Lower leg skin (tissue), 4 donors: Measurements from ENCODE around the gene AMBRA1. TPM values are rescaled to one million over a fixed set of nuclear protein-coding genes. Genes with fewer than 3 reads are reported as not detected.

Experiments
- DNase-seq, 2 donors: peaks; one replicate each; pipeline ENCODE4 v3.0.0-alpha.2; 2019; ENCODE audit warnings: low spot score in 2 of 2
- H3K4me3 ChIP-seq: fragments of 200-600 bp; sonication (generic); 2 replicates; pipeline ENCODE4 v1.5.1; 2017; ENCODE audit warnings: mild to moderate bottlenecking, low read depth; ENCODE audit not compliant: poor library complexity, severe bottlenecking
- CTCF ChIP-seq, 3 donors: fragments of 450-650 bp; IDR thresholded peaks; one replicate each; pipeline ENCODE4 v1.5.1; 2016; ENCODE audit warnings: antibody characterized with exemption in 3 of 3, mild to moderate bottlenecking in 3 of 3, moderate library complexity in 2 of 3
- POLR2A ChIP-seq, 2 donors: fragments of 450-650 bp; IDR thresholded peaks; one replicate each; pipeline ENCODE4 v1.6.1; 2016 to 2017; ENCODE audit warnings: antibody characterized with exemption in 2 of 2, mild to moderate bottlenecking in 1 of 2, moderate library complexity in 1 of 2
- WGBS, 2 donors: methylation state at CpG; one replicate each; pipeline ENCODE4 v1.1.5; 2018; 5-methylcytosine and 5-hydroxymethylcytosine counted together
- intact Hi-C: fragments of 100-400 bp; cut with DNase I; formaldehyde crosslinking; loops from one replicate; pipeline ENCODE4 v1.15.0; 2023; ENCODE audit warnings: low total_unique reads
- total RNA-seq, 4 donors: library from RNA; depleted of rRNA; stranded (reverse); fragments of >200 nt; gene quantifications; one replicate each; pipeline ENCODE4 v1.1.0, GENCODE V29; 2016

Gene AMBRA1
- total RNA-seq, 4 donors from 2014 or later = 31.5 to 67.5 (median 36.2) TPM

GRCh38 chr11:46611526-46612304 lies 17.9 kb upstream of the AMBRA1 start:
- TF ChIP-seq CTCF (IDR thresholded peaks at IDR 0.05) (no peak), POLR2A (IDR thresholded peaks at IDR 0.05) (no peak)
- DNase-seq = no peak
- H3K4me3 ChIP-seq = no peak overlapping the region
- WGBS, 2 donors = 69 to 73% methylated on average over 5 of the region's 5 CpGs
- intact Hi-C loops = loop anchor here (10.0 kb wide), 1 partner anchor 47 kb away; no protein-coding TSS in a partner anchor

DNA sequence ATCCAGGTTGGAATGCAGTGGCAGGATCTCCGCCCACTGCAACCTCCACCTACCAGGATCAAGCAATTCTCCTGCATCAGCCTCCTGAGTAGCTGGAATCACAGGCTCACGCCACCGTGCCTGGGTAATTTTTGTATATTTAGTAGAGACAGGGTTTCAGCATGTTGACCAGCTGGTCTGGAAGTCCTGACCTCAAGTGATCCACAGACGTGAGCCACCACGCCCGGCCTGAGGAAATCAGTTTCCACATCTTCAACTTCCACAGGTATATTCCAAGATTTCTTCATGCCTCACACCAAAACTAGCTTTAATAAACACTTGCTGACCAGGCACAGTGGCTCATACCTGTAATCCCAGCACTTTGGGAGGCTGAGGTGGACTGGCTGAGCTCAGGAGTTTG lies 15.6 kb upstream of the AMBRA1 start:
- H3K4me3 ChIP-seq = no peak overlapping the region
- no peak for DNase-seq
- 91 to 94% methylated on average over 6 of the region's 6 CpGs for WGBS, 2 donors
- no peak for TF ChIP-seq POLR2A (IDR thresholded peaks at IDR 0.05)
- no peak for TF ChIP-seq CTCF (IDR thresholded peaks at IDR 0.05)
- intact Hi-C loops = no loop called here

- intact Hi-C loops = no loop called here
- no peak for TF ChIP-seq CTCF (IDR thresholded peaks at IDR 0.05)
- no peak for TF ChIP-seq POLR2A (IDR thresholded peaks at IDR 0.05)
- 70 to 85% methylated on average over 1 of the region's 1 CpG for WGBS, 2 donors
- no peak for DNase-seq
- no peak overlapping the region for H3K4me3 ChIP-seq
Observed at GRCh38 chr11:46607516-46607915, 13.7 kb upstream of the AMBRA1 start.

DNA sequence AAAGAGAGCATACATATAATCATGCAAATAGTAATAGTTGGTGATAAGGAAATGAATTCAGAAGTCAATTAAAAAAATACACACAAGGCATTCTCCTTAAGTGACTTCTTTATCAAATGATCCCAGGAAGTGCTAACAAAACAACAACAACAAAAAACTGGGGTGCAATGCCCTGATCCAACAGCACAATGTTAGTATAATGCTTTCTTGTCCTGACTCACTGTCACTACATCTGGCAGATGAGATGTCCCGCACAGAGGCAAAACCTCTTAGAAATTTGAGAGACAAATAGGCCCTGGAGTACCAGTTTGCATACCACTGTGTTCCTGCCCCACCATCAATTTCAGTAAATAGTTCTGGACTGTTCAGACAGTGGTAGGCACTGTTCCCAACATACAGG lies 11.0 kb upstream of the AMBRA1 start:
- no peak for DNase-seq
- no peak for TF ChIP-seq POLR2A (IDR thresholded peaks at IDR 0.05)
- TF ChIP-seq CTCF (IDR thresholded peaks at IDR 0.05) = no peak
- 88 to 95% methylated on average over 1 of the region's 1 CpG for WGBS, 2 donors
- H3K4me3 ChIP-seq = no peak overlapping the region
- intact Hi-C loops = no loop called here

GRCh38 chr11:46603704-46604308 lies 10.0 kb upstream of the AMBRA1 start:
- TF ChIP-seq POLR2A (IDR thresholded peaks at IDR 0.05) = no peak
- TF ChIP-seq CTCF (IDR thresholded peaks at IDR 0.05) = no peak
- intact Hi-C loops = no loop called here
- no peak for DNase-seq
- WGBS, 2 donors = 91 to 92% methylated on average over 15 of the region's 15 CpGs
- no peak overlapping the region for H3K4me3 ChIP-seq
